ENCODE results near the gene MYBPC2.

Gene MYBPC2

DNA sequence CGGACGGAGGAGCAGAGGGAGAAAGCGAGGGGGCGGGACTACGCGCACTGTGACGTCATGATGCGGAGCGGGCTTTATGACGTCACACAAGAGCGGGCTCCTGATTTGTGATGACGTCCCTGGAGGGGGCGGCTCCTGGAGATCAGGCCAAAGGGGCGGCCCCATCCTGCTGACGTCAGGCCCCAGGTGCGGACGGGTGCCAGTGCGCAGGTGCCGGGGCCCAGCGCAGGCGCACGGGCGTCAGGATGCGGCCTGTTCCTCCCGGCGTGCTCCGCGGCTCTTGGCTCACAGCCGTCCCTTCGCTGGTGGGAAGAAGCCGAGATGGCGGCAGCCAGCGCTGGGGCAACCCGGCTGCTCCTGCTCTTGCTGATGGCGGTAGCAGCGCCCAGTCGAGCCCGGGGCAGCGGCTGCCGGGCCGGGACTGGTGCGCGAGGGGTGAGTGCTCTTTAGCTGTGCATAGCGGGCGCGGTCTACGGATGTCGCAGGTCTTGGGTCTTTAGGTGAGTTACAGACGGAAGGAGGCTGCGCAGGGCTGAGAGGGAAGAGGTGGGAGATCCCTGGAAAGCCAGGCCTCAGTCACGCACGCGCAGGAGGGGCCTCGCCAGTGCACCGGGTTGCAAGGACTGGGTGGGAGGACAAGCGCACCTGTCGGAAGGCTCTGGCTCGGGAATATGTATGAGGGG is 43.7 kb downstream of the MYBPC2 start, which contains the start of the genes EMC10 and GARIN5A:
TSS of gene EMC10 (plus strand) at position 284 of the 683 bp plus-strand sequence. CDS start at position 322, 38 bp downstream.
TSS of gene GARIN5A (minus strand) at position 625 of the 683 bp plus-strand sequence. CDS start at position 165, 460 bp downstream.
- H3K27me3 ChIP-seq (ENCODE audit: control insufficient read depth, insufficient read depth, low read length) = no peaks in the 10 kb centered on the region
- peak within 1 kb of the TSS; percentile 87 for H3K27ac ChIP-seq (ENCODE audit: low read depth, low read length)
- H3K36me3 ChIP-seq (ENCODE audit: control insufficient read depth, insufficient read depth, low read length) = peaks cover 36% of the 10 kb centered on the region
- H3K9me3 ChIP-seq (ENCODE audit: control insufficient read depth, insufficient read depth, low read depth, low read length) = peaks cover 4% of the 10 kb centered on the region
- H3K4me1 ChIP-seq (ENCODE audit: control insufficient read depth, insufficient read depth, low read length) = 0 out of 2 replicates have a peak, but pooled peaks cover 4% of the 10 kb centered on the region
- H3K9ac ChIP-seq (ENCODE audit: low read length) = peak within 1 kb of the TSS; percentile 86
- peak within 1 kb of the TSS; percentile 84 for H3K4me3 ChIP-seq (ENCODE audit: low read depth, low read length)

- Histone ChIP-seq H3K9ac (ENCODE audit: low read length) (peak overlapping the region; percentile 86), H3K36me3 (ENCODE audit: control insufficient read depth, insufficient read depth, low read length) (peaks cover 41% of the 10 kb centered on the region), H3K4me3 (ENCODE audit: low read depth, low read length) (peak overlapping the region; percentile 84), H3K4me1 (ENCODE audit: control insufficient read depth, insufficient read depth, low read length) (0 out of 2 replicates have a peak, but pooled peaks cover 4% of the 10 kb centered on the region), H3K27me3 (ENCODE audit: control insufficient read depth, insufficient read depth, low read length) (no peaks in the 10 kb centered on the region), H3K27ac (ENCODE audit: low read depth, low read length) (peak overlapping the region; percentile 87), H3K9me3 (ENCODE audit: control insufficient read depth, insufficient read depth, low read depth, low read length) (peaks cover 4% of the 10 kb centered on the region)
Observed at GRCh38 chr19:50476907-50477238, 44.2 kb downstream of the MYBPC2 start.

DNA sequence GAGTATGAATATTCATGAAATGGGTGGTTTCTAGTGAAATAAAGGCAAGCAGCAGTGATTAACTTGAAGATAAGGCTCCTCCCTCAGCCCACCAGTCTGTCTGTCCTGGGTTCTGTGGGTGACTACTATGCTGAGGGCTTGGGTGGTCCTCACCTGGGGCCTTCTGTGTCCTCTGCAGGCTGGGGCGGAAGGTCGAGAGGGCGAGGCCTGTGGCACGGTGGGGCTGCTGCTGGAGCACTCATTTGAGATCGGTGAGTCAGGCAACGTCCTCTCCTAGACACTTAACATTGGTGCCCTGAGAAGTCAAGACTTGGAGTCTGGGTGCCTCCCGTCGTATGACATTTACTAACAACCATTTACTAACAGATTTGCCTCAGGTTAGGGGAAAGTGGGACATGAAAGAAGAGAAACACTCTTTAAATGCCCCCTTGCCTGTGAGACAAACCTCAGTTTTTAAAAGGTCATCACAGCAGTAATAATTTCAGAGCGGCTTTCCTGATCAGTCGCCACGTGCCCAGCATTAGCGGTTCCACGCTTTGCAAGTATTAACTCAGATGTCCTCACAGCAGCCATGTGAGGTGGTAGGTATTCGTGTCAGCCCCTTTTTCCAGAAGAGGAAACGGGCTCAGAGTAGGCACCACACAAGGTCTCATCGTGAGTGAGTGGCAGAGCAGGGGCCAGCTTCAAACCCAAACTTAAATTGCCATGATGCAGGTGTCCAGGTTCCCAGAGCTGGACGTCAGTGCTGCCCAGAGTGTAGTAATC is 45.2 kb downstream of the MYBPC2 start:
- Histone ChIP-seq H3K36me3 (ENCODE audit: control insufficient read depth, insufficient read depth, low read length) (peaks cover 48% of the 10 kb centered on the region), H3K27me3 (ENCODE audit: control insufficient read depth, insufficient read depth, low read length) (no peaks in the 10 kb centered on the region), H3K27ac (ENCODE audit: low read depth, low read length) (no peak overlapping the region), H3K4me3 (ENCODE audit: low read depth, low read length) (peak overlapping the region; percentile 84), H3K9me3 (ENCODE audit: control insufficient read depth, insufficient read depth, low read depth, low read length) (peaks cover 4% of the 10 kb centered on the region), H3K9ac (ENCODE audit: low read length) (peak overlapping the region; percentile 5), H3K4me1 (ENCODE audit: control insufficient read depth, insufficient read depth, low read length) (0 out of 2 replicates have a peak, but pooled peaks cover 4% of the 10 kb centered on the region)

GRCh38 chr19:50478901-50479715 is 46.4 kb downstream of the MYBPC2 start:
- peaks cover 55% of the 10 kb centered on the region for H3K36me3 ChIP-seq (ENCODE audit: control insufficient read depth, insufficient read depth, low read length)

GRCh38 chr19:50479761-50480251 is 47.1 kb downstream of the MYBPC2 start:
- no peak overlapping the region for H3K9ac ChIP-seq (ENCODE audit: low read length)
- H3K27me3 ChIP-seq (ENCODE audit: control insufficient read depth, insufficient read depth, low read length) = no peaks in the 10 kb centered on the region
- no peak overlapping the region for H3K4me3 ChIP-seq (ENCODE audit: low read depth, low read length)
- H3K36me3 ChIP-seq (ENCODE audit: control insufficient read depth, insufficient read depth, low read length) = peaks cover 55% of the 10 kb centered on the region
- 0 out of 2 replicates have a peak, but pooled peaks cover 4% of the 10 kb centered on the region for H3K4me1 ChIP-seq (ENCODE audit: control insufficient read depth, insufficient read depth, low read length)
- peaks cover 8% of the 10 kb centered on the region for H3K9me3 ChIP-seq (ENCODE audit: control insufficient read depth, insufficient read depth, low read depth, low read length)
- no peak overlapping the region for H3K27ac ChIP-seq (ENCODE audit: low read depth, low read length)

More at GRCh38 chr19:50478901-50479715, 46.4 kb downstream of the MYBPC2 start:
- peaks cover 4% of the 10 kb centered on the region for H3K9me3 ChIP-seq (ENCODE audit: control insufficient read depth, insufficient read depth, low read depth, low read length)
- no peak overlapping the region for H3K9ac ChIP-seq (ENCODE audit: low read length)
- H3K27me3 ChIP-seq (ENCODE audit: control insufficient read depth, insufficient read depth, low read length) = no peaks in the 10 kb centered on the region
- no peak overlapping the region for H3K4me3 ChIP-seq (ENCODE audit: low read depth, low read length)
- 0 out of 2 replicates have a peak, but pooled peaks cover 4% of the 10 kb centered on the region for H3K4me1 ChIP-seq (ENCODE audit: control insufficient read depth, insufficient read depth, low read length)
- no peak overlapping the region for H3K27ac ChIP-seq (ENCODE audit: low read depth, low read length)

GRCh38 chr19:50480281-50481111 is 47.8 kb downstream of the MYBPC2 start:
- Histone ChIP-seq H3K9ac (ENCODE audit: low read length) (no peak overlapping the region), H3K27me3 (ENCODE audit: control insufficient read depth, insufficient read depth, low read length) (no peaks in the 10 kb centered on the region), H3K9me3 (ENCODE audit: control insufficient read depth, insufficient read depth, low read depth, low read length) (peaks cover 15% of the 10 kb centered on the region), H3K4me1 (ENCODE audit: control insufficient read depth, insufficient read depth, low read length) (0 out of 2 replicates have a peak, but pooled peaks cover 4% of the 10 kb centered on the region), H3K36me3 (ENCODE audit: control insufficient read depth, insufficient read depth, low read length) (peaks cover 61% of the 10 kb centered on the region), H3K27ac (ENCODE audit: low read depth, low read length) (no peak overlapping the region), H3K4me3 (ENCODE audit: low read depth, low read length) (no peak overlapping the region)

DNA sequence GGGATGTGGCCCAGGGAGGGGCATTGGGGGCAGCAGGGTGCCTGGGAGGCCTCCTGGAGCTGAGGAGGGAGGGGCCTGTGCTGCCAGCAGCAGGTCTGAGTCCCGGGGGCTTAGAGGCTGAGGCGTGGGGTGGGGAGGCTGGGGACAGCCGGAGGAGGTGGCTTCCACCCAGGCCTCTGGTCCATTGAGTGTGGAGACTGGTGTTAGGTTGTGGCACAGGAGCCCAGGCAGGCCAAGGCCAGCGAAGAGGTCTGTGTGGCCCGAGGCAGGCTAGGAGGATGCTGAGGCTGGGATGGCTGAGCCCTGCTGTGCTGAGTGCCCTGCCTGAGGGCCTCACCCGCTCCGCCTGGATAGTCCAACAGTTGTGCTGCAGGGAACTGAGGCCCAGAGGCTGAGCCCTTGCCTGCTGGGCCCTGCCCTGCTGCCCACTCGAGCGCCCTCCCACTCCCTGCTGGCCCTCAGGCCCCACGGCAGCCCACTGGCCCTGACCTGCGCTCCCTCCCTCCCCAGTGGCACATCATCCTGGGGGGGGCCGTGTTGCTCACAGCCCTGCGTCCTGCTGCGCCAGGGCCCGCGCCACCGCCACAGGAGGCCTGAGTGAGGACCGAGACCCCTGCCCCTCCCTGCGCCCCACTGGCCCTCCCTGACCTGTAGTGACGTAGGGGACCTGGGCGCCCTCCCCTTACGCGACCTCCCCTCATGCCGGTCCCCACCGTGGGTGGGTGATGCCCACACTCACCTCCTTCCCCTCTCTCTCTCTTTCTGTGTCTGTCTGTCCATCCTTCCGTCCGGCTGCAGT is 48.9 kb downstream of the MYBPC2 start:
- Histone ChIP-seq H3K9me3 (ENCODE audit: control insufficient read depth, insufficient read depth, low read depth, low read length) (peaks cover 25% of the 10 kb centered on the region), H3K36me3 (ENCODE audit: control insufficient read depth, insufficient read depth, low read length) (peaks cover 65% of the 10 kb centered on the region), H3K27me3 (ENCODE audit: control insufficient read depth, insufficient read depth, low read length) (no peaks in the 10 kb centered on the region), H3K9ac (ENCODE audit: low read length) (no peak overlapping the region), H3K4me1 (ENCODE audit: control insufficient read depth, insufficient read depth, low read length) (0 out of 2 replicates have a peak, but pooled peaks cover 4% of the 10 kb centered on the region), H3K4me3 (ENCODE audit: low read depth, low read length) (no peak overlapping the region), H3K27ac (ENCODE audit: low read depth, low read length) (no peak overlapping the region)

GRCh38 chr19:50482271-50482855 is 49.7 kb downstream of the MYBPC2 start:
- Histone ChIP-seq H3K9me3 (ENCODE audit: control insufficient read depth, insufficient read depth, low read depth, low read length) (peaks cover 27% of the 10 kb centered on the region), H3K36me3 (ENCODE audit: control insufficient read depth, insufficient read depth, low read length) (peaks cover 65% of the 10 kb centered on the region), H3K4me3 (ENCODE audit: low read depth, low read length) (no peak overlapping the region), H3K9ac (ENCODE audit: low read length) (no peak overlapping the region), H3K4me1 (ENCODE audit: control insufficient read depth, insufficient read depth, low read length) (0 out of 2 replicates have a peak, but pooled peaks cover under 1% of the 10 kb centered on the region), H3K27ac (ENCODE audit: low read depth, low read length) (no peak overlapping the region), H3K27me3 (ENCODE audit: control insufficient read depth, insufficient read depth, low read length) (peaks cover 4% of the 10 kb centered on the region)

DNA sequence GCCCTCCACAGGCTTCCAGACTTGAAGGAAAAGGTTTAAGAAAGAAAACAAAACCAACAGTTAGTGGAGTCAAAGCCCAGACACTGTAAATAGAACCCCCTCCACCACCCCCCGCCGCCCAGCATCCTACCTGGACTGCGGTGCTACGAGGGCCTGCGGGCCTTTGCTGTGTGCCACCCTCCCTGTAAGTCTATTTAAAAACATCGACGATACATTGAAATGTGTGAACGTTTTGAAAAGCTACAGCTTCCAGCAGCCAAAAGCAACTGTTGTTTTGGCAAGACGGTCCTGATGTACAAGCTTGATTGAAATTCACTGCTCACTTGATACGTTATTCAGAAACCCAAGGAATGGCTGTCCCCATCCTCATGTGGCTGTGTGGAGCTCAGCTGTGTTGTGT is 50.2 kb downstream of the MYBPC2 start:
- Histone ChIP-seq H3K4me3 (ENCODE audit: low read depth, low read length) (no peak overlapping the region), H3K9ac (ENCODE audit: low read length) (no peak overlapping the region), H3K36me3 (ENCODE audit: control insufficient read depth, insufficient read depth, low read length) (peaks cover 62% of the 10 kb centered on the region), H3K4me1 (ENCODE audit: control insufficient read depth, insufficient read depth, low read length) (no peaks in the 10 kb centered on the region), H3K27ac (ENCODE audit: low read depth, low read length) (no peak overlapping the region), H3K9me3 (ENCODE audit: control insufficient read depth, insufficient read depth, low read depth, low read length) (peaks cover 27% of the 10 kb centered on the region), H3K27me3 (ENCODE audit: control insufficient read depth, insufficient read depth, low read length) (peaks cover 9% of the 10 kb centered on the region)
